ENCODE results near the gene FRMPD4.
"Not testable (repeated sequence)": the region's sequence is repeated elsewhere in the genome, so short reads cannot be mapped to it uniquely, and the experiment has no call there.

FRMPD4 gene

DNA sequence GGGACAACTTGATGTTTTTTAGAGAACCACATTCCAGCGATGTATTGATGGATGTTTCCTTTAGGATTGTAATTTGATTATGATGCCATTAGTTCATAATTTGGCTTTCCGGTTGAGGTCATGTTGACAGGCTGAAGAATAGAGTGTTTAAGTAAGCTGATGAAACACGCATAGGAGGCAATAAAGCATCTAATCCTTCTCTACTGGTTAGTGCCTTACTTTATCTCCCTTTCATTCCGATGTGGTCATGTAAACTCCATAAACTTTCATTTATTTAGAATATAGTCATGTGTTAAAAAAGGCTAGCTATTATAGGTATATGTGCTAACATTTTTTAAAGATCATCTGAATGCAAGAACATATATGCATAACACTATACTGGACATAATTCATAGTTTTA is 15.0 kb downstream of the FRMPD4 start:
- TF ChIP-seq, protein P1, sequence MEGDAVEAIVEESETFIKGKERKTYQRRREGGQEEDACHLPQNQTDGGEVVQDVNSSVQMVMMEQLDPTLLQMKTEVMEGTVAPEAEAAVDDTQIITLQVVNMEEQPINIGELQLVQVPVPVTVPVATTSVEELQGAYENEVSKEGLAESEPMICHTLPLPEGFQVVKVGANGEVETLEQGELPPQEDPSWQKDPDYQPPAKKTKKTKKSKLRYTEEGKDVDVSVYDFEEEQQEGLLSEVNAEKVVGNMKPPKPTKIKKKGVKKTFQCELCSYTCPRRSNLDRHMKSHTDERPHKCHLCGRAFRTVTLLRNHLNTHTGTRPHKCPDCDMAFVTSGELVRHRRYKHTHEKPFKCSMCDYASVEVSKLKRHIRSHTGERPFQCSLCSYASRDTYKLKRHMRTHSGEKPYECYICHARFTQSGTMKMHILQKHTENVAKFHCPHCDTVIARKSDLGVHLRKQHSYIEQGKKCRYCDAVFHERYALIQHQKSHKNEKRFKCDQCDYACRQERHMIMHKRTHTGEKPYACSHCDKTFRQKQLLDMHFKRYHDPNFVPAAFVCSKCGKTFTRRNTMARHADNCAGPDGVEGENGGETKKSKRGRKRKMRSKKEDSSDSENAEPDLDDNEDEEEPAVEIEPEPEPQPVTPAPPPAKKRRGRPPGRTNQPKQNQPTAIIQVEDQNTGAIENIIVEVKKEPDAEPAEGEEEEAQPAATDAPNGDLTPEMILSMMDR (IDR thresholded peaks at IDR 0.05; ENCODE audit: extremely low read depth, insufficient read depth, missing control alignments): no peak
- in situ Hi-C loops (cut with MboI; ENCODE audit: low pct_unique_long_range_greater_than_20kb, low sequenced_read_pairs, unreplicated experiment): no loop called here
- no peak for DNase-seq (ENCODE audit: low spot score)

DNA sequence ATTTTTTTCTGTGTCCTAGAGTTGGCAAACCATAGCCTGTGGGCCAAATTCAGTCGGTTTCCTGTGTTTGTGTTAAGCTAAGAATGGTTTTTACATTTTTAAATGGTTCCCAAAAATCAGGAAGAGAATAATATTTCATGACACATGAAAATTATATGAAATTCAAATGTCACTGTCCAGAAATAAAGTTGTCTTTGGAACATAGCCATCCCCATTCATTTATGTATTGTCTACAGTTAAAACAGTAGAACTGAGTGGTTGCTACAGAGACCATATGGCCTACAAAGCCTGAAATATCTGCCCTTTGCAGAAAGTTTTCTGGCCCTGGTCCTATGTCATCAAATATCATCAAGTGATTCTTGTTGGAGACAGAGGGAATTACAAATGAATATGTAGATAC is 15.5 kb downstream of the FRMPD4 start:
- TF ChIP-seq, protein P1 (IDR thresholded peaks at IDR 0.05; ENCODE audit: extremely low read depth, insufficient read depth, missing control alignments): no peak
- in situ Hi-C loops (cut with MboI; ENCODE audit: low pct_unique_long_range_greater_than_20kb, low sequenced_read_pairs, unreplicated experiment): no loop called here
- no peak for DNase-seq (ENCODE audit: low spot score)

DNA sequence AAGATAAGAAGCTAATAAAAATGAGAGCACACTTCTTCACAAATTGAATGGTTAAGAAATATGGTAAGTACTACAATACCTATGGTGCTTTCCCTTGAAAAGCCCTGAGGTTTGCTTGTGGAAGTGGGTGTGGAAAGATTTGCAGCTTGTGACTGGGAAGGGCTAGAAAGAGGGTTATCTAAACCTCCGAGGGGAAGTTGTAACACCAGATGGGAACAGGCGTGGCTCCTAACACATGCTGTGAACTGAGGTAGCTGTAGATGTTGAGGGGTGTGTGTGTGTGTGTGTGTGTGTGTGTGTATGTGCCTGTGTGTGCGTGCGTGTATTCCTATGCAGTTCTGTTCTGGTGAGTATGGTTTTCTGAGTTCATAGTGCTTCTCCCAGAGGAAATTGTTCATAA is 21.5 kb downstream of the FRMPD4 start:
- in situ Hi-C loops (cut with MboI; ENCODE audit: low pct_unique_long_range_greater_than_20kb, low sequenced_read_pairs, unreplicated experiment): no loop called here
- TF ChIP-seq, protein P1 (IDR thresholded peaks at IDR 0.05; ENCODE audit: extremely low read depth, insufficient read depth, missing control alignments): no peak
- DNase-seq (ENCODE audit: low spot score): no peak

DNA sequence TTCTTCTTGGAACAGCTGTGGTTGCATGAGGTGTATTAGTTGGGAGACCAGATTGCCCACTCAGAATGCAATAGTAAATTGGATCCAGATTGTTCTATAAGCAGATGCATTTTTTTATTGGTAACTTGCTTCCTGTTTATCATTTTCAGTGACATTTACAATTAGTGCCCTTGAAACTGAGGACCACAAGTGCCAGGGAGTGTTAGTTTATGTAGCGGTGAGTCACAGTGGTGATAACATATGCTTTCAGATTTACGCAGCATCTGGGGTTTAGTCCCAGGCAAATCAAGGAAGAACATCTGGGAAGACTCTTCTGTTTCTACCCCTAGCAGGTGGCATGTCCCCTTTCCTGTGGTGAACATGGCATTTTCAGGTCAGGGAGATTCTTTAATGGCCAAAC is 24.1 kb downstream of the FRMPD4 start:
- in situ Hi-C loops (cut with MboI; ENCODE audit: low pct_unique_long_range_greater_than_20kb, low sequenced_read_pairs, unreplicated experiment): no loop called here
- DNase-seq (ENCODE audit: low spot score): no peak
- TF ChIP-seq, protein P1 (IDR thresholded peaks at IDR 0.05; ENCODE audit: extremely low read depth, insufficient read depth, missing control alignments): no peak

DNA sequence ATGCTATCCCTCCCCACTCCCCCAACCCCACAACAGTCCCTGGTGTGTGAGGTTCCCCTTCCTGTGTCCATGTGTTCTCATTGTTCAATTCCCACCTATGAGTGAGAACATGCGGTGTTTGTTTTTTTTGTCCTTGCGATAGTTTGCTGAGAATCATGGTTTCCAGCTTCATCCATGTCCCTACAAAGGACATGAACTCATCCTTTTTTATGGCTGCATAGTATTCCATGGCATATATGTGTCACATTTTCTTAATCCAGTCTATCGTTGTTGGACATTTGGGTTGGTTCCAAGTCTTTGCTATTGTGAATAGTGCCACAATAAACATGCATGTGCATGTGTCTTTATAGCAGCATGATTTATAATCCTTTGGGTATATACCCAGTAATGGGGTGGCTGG is 25.9 kb downstream of the FRMPD4 start:
- DNase-seq (ENCODE audit: low spot score); in situ Hi-C loops (cut with MboI; ENCODE audit: low pct_unique_long_range_greater_than_20kb, low sequenced_read_pairs, unreplicated experiment): not testable (repeated sequence)

DNA sequence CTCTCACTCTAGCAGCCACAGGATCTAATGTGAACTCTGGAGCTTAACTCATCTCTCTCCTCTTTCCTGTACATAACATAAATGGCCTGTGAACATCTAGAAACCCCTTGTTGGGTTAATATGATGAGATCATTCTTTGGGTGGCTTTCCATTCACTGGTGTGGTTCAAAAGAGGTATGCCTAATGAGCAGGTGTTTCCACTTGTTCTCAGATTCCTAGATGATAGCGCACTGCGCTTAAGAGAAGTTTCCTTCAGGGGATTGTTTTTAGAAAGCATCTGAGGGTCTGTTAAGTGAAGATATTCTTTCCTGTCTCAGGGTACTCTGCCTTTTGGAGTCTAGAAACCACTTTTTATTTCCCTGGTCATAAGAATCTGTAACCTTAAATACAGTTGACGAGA is 32.5 kb downstream of the FRMPD4 start:
- no peak for DNase-seq (ENCODE audit: low spot score)
- TF ChIP-seq, protein P1 (IDR thresholded peaks at IDR 0.05; ENCODE audit: extremely low read depth, insufficient read depth, missing control alignments): no peak
- in situ Hi-C loops (cut with MboI; ENCODE audit: low pct_unique_long_range_greater_than_20kb, low sequenced_read_pairs, unreplicated experiment): no loop called here

DNA sequence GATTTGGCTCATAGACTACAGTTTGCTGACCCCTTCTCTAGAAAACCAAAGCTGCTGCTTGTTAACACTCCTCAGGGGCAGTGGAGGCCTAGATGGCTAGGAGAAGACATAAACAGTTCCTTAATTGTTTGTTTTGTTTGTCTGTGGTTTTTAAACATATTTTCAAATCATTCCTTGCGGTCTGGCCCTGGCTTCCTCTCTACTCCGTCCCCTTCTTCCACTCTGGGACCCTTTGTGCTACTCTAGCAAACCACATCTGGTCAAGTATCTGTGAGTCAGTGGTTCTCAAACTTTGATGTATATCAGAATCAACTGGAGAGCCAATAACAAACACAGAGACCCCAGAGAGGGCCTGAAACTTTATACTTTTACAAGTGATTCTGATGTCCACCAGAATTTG is 36.1 kb downstream of the FRMPD4 start:
- TF ChIP-seq, protein P1 (IDR thresholded peaks at IDR 0.05; ENCODE audit: extremely low read depth, insufficient read depth, missing control alignments): no peak
- DNase-seq (ENCODE audit: low spot score): no peak
- in situ Hi-C loops (cut with MboI; ENCODE audit: low pct_unique_long_range_greater_than_20kb, low sequenced_read_pairs, unreplicated experiment): no loop called here
